BLaER1 (cell line): ENCODE results near the gene EDDM13.
"Not testable (repeated sequence)": the region's sequence is repeated elsewhere in the genome, so short reads cannot be mapped to it uniquely, and the experiment has no call there.

Experiments used
- H3K27ac ChIP-seq: shearing (Covaris generic); formaldehyde crosslinking; 2 replicates; pipeline ENCODE4 v1.8.1; 2022
- H3K27me3 ChIP-seq: shearing (Covaris generic); formaldehyde crosslinking; 2 replicates; pipeline ENCODE4 v1.8.1; 2022
- H3K36me3 ChIP-seq: shearing (Covaris generic); formaldehyde crosslinking; 2 replicates; pipeline ENCODE4 v1.8.1; 2022
- H3K4me1 ChIP-seq: shearing (Covaris generic); formaldehyde crosslinking; 2 replicates; pipeline ENCODE4 v1.8.1; 2022
- H3K4me2 ChIP-seq: shearing (Covaris generic); formaldehyde crosslinking; 2 replicates; pipeline ENCODE4 v1.8.1; 2022
- H3K4me3 ChIP-seq: shearing (Covaris generic); formaldehyde crosslinking; 2 replicates; pipeline ENCODE4 v1.8.1; 2022
- H3K9ac ChIP-seq: shearing (Covaris generic); formaldehyde crosslinking; 2 replicates; pipeline ENCODE4 v1.8.1; 2022
- H3K9me3 ChIP-seq: shearing (Covaris generic); formaldehyde crosslinking; 2 replicates; pipeline ENCODE4 v1.8.1; 2022
- H4K20me1 ChIP-seq: shearing (Covaris generic); formaldehyde crosslinking; 2 replicates; pipeline ENCODE4 v1.8.1; 2022
- Cebpa-rat ChIP-seq: shearing (Covaris generic); IDR thresholded peaks from 2 replicates; pipeline ENCODE4 v1.8.1; 2022

EDDM13 gene

DNA sequence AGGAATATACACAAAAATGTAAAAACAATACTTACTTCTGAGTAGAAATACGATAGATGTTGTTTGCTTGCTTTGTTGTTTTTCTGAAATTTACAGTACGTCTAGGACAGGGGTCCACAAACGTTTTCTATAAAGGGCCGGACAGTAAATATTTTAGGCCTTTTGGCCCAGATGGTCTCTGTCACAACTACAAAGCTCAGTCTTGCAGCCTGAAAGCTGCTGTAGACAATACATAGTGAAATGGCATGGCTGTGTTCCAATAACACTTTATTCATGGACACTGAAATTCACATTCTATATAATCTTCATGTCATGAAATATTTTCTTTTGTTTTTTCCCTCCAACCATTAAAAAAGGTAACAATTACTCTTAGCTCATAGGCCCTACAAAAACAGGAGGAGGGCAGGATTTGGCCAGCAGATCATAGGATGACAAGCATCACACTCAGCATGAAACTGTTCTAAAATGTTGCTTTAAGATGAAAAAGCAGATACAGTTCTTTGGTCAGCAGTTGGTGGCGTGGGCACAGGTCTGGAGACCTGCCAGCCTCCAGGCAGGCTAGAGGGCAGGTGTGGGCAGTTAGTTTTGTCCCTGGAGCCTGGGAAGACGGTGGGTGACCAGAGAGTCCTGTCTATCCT is at the start of gene EDDM13:
Gene EDDM13 (plus strand): TSS at position 588 of the 638 bp plus-strand sequence. CDS start 87 bp downstream, outside the sequence.
- Histone ChIP-seq H3K4me2 (no peak within 1 kb of the TSS), H3K4me1 (no peaks in the 10 kb centered on the region), H3K9me3 (peaks cover 5% of the 10 kb centered on the region; the same call in 1 of the 2 replicates), H3K9ac (no peak within 1 kb of the TSS), H3K27me3 (no peaks in the 10 kb centered on the region), H3K4me3 (no peak within 1 kb of the TSS), H4K20me1 (no peaks in the 10 kb centered on the region), H3K27ac (no peak within 1 kb of the TSS), H3K36me3 (no peaks in the 10 kb centered on the region)
- no peak for TF ChIP-seq Cebpa-rat

DNA sequence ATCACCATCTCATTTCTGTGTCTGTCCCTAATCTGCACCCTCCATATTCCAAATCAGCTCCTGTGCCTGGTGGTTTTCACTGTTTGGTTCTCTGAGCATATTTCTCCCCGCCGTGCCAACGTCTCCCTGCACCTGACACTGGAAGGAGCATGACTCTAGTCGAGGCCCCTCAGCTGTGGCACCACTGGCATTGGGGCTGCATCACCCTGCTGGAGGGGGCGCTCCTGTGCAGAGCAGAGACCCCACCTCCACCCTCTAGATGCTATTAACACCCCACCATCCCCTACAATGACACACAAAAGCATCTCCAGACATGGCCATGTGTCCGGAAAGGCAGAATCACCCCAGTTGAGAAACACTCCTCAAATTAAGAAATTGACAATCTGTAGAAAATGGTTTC is 49.6 kb upstream of the EDDM13 start:
- Histone ChIP-seq H3K36me3 (no peaks in the 10 kb centered on the region), H3K4me2 (no peak overlapping the region), H4K20me1 (no peaks in the 10 kb centered on the region), H3K4me3 (no peak overlapping the region), H3K9ac (no peak overlapping the region), H3K4me1 (peaks cover 2% of the 10 kb centered on the region), H3K27ac (no peak overlapping the region), H3K9me3 (no peaks in the 10 kb centered on the region), H3K27me3 (peaks cover 2% of the 10 kb centered on the region; the same call in 1 of the 2 replicates)
- TF ChIP-seq Cebpa-rat, result no peak

- no peaks in the 10 kb centered on the region for H3K9me3 ChIP-seq
- H3K4me2 ChIP-seq, result no peak overlapping the region
- no peak for TF ChIP-seq Cebpa-rat
- no peak overlapping the region for H3K27ac ChIP-seq
- no peak overlapping the region for H3K4me3 ChIP-seq
- no peak overlapping the region for H3K9ac ChIP-seq
- H4K20me1 ChIP-seq, result no peaks in the 10 kb centered on the region
- H3K4me1 ChIP-seq, result no peaks in the 10 kb centered on the region
- H3K36me3 ChIP-seq, result no peaks in the 10 kb centered on the region
- no peaks in the 10 kb centered on the region for H3K27me3 ChIP-seq
Measured at GRCh38 chr19:56223481-56223880, 49.1 kb upstream of the EDDM13 start.

GRCh38 chr19:56245121-56245740 is 27.3 kb upstream of the EDDM13 start:
- Histone ChIP-seq H3K27ac (no peak overlapping the region), H3K9ac (no peak overlapping the region), H3K9me3 (no peaks in the 10 kb centered on the region), H3K4me2 (no peak overlapping the region), H3K27me3 (no peaks in the 10 kb centered on the region), H4K20me1 (no peaks in the 10 kb centered on the region), H3K36me3 (no peaks in the 10 kb centered on the region), H3K4me3 (no peak overlapping the region), H3K4me1 (no peaks in the 10 kb centered on the region)
- TF ChIP-seq Cebpa-rat, result no peak

GRCh38 chr19:56245764-56246163 is 26.8 kb upstream of the EDDM13 start:
- H3K4me2 ChIP-seq, H3K4me1 ChIP-seq, H3K27me3 ChIP-seq, H3K4me3 ChIP-seq, H4K20me1 ChIP-seq, H3K27ac ChIP-seq, H3K9ac ChIP-seq, H3K36me3 ChIP-seq, H3K9me3 ChIP-seq: not testable (repeated sequence)

GRCh38 chr19:56248736-56249338 is 23.7 kb upstream of the EDDM13 start:
- not testable (repeated sequence) for H3K27ac ChIP-seq, H3K4me3 ChIP-seq, H3K4me2 ChIP-seq, H3K4me1 ChIP-seq, H3K9me3 ChIP-seq, H3K36me3 ChIP-seq, H3K9ac ChIP-seq, H3K27me3 ChIP-seq, H4K20me1 ChIP-seq

GRCh38 chr19:56252699-56253422 is 19.7 kb upstream of the EDDM13 start:
- Histone ChIP-seq H3K4me3 (no peak overlapping the region), H4K20me1 (no peaks in the 10 kb centered on the region), H3K27me3 (no peaks in the 10 kb centered on the region), H3K4me1 (no peaks in the 10 kb centered on the region), H3K27ac (no peak overlapping the region), H3K9me3 (no peaks in the 10 kb centered on the region), H3K36me3 (no peaks in the 10 kb centered on the region), H3K9ac (no peak overlapping the region), H3K4me2 (no peak overlapping the region)
- no peak for TF ChIP-seq Cebpa-rat

DNA sequence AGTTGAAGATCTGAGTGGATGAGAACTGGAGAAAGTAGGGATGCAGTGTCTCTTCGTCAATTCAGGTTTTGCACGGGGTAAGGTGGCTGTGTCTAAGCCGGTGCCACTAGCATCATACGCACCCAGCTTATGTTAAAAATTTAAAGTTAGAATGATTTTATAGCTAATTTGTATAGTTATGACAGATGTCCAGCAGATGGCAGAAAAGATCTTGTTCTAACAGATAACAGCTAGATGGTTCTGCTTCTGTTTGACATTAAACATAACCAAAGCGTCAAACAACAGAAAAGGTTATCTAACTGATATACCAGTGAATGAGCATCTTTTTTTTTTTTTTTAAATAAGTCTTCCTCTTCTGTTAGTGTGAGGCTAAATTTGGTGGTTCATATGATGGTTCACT is 18.8 kb upstream of the EDDM13 start:
- Histone ChIP-seq H3K4me2 (no peak overlapping the region), H3K4me1 (no peaks in the 10 kb centered on the region), H3K27me3 (no peaks in the 10 kb centered on the region), H4K20me1 (no peaks in the 10 kb centered on the region), H3K27ac (no peak overlapping the region), H3K9me3 (no peaks in the 10 kb centered on the region), H3K36me3 (no peaks in the 10 kb centered on the region), H3K9ac (no peak overlapping the region), H3K4me3 (no peak overlapping the region)
- TF ChIP-seq Cebpa-rat, result no peak

- Histone ChIP-seq H3K9me3 (no peaks in the 10 kb centered on the region), H3K9ac (no peak overlapping the region), H3K27ac (no peak overlapping the region), H3K4me3 (no peak overlapping the region), H4K20me1 (no peaks in the 10 kb centered on the region), H3K36me3 (no peaks in the 10 kb centered on the region), H3K27me3 (no peaks in the 10 kb centered on the region), H3K4me2 (no peak overlapping the region), H3K4me1 (no peaks in the 10 kb centered on the region)
- no peak for TF ChIP-seq Cebpa-rat
Measured at GRCh38 chr19:56258272-56258671, 14.3 kb upstream of the EDDM13 start.

- Histone ChIP-seq H4K20me1 (no peaks in the 10 kb centered on the region), H3K4me1 (no peaks in the 10 kb centered on the region), H3K4me3 (no peak overlapping the region), H3K4me2 (no peak overlapping the region), H3K9me3 (no peaks in the 10 kb centered on the region), H3K36me3 (no peaks in the 10 kb centered on the region), H3K27ac (no peak overlapping the region), H3K9ac (no peak overlapping the region), H3K27me3 (no peaks in the 10 kb centered on the region)
- no peak for TF ChIP-seq Cebpa-rat
Measured at GRCh38 chr19:56261145-56261544, 11.4 kb upstream of the EDDM13 start.

- H3K9ac ChIP-seq, H3K27me3 ChIP-seq, H4K20me1 ChIP-seq, H3K27ac ChIP-seq, H3K4me3 ChIP-seq, H3K36me3 ChIP-seq, H3K9me3 ChIP-seq, H3K4me2 ChIP-seq, H3K4me1 ChIP-seq: not testable (repeated sequence)
Measured at GRCh38 chr19:56261932-56262331, 10.6 kb upstream of the EDDM13 start.
